ENCODE measurements around the gene LYRM9.

DNA sequence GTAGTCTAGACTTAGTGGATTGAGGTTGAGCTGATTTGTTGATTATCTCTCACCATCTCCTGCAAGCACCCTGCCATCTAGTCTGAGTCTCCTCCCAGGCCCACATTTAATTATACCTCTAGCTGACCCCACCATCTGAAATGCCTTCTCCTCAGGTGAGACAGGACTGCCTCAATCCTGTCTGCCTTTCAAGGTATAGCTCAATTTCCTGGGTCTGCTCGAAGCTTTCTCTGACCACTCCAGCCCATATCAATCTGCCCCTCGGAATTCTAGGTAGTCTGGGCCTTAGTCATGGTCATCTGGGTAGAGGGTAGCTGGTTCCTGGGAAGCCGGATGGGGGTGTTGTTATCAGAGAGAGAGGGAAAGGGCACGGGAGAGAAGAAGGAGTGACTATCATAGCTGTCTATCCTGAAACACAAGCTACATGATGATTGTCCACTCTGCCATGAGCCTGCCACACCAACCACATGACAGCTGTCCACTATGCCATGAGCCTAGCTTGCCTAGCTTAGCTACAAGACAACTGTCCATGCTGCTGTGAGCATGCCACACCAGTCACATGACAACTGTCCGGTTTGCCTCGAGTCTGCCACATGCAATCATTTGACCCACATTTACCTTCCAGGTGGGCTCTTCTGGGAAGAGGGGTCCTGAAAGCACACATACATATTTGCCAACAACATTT is 34.4 kb downstream of the LYRM9 start:
- TF ChIP-seq, protein P1, sequence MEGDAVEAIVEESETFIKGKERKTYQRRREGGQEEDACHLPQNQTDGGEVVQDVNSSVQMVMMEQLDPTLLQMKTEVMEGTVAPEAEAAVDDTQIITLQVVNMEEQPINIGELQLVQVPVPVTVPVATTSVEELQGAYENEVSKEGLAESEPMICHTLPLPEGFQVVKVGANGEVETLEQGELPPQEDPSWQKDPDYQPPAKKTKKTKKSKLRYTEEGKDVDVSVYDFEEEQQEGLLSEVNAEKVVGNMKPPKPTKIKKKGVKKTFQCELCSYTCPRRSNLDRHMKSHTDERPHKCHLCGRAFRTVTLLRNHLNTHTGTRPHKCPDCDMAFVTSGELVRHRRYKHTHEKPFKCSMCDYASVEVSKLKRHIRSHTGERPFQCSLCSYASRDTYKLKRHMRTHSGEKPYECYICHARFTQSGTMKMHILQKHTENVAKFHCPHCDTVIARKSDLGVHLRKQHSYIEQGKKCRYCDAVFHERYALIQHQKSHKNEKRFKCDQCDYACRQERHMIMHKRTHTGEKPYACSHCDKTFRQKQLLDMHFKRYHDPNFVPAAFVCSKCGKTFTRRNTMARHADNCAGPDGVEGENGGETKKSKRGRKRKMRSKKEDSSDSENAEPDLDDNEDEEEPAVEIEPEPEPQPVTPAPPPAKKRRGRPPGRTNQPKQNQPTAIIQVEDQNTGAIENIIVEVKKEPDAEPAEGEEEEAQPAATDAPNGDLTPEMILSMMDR (IDR thresholded peaks at IDR 0.05): no peak
- TF ChIP-seq POLR2A (IDR thresholded peaks at IDR 0.05): no peak

All from heart left ventricle (tissue), 13 donors.